ENCODE data around the gene FOXO3.

FOXO3 gene

DNA sequence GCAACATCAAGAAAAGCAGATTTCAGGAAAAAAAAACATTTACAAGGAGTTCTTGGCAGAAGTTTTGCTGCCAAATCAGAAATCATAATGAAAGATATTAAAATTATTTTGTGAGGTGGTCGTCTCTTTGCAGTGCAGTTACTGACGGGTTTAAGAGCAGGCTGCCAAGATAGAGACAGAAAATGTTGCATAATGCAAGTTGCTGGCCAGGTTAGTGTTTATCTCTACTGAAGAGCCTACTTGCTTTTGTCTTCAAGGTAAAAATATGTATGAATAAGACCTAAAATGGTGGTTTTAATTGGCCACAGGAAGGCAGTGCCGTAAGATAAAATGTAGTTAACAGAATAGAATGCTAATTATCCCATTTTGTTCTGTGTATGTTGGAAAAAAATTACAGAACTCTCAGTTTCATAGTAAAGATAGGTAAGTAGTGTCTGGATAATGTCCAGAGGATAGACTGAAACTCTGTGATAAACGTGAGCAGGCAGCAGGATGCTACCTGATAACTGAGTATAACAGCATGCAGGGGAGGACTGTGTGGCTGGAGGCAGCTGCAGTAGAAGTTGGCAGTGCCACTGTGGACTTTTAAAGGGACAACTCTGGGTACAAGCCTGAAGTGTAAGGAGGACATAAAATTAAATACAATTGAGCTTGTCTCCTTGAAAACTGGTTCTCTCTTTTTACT lies 13.9 kb downstream of the FOXO3 start:
- no peak for DNase-seq (ENCODE audit: low read depth in 3 of 3)

GRCh38 chr6:108575905-108576494 lies 15.3 kb downstream of the FOXO3 start:
- no peak for DNase-seq (ENCODE audit: low read depth in 3 of 3)

- DNase-seq (ENCODE audit: low read depth in 3 of 3) = no peak
Observed at GRCh38 chr6:108576709-108577108, 16.0 kb downstream of the FOXO3 start.

- no peak for DNase-seq (ENCODE audit: low read depth in 3 of 3)
Observed at GRCh38 chr6:108578166-108578565, 17.4 kb downstream of the FOXO3 start.

GRCh38 chr6:108578595-108579327 lies 18.0 kb downstream of the FOXO3 start:
- no peak for DNase-seq (ENCODE audit: low read depth in 3 of 3)

GRCh38 chr6:108579328-108579721 lies 18.6 kb downstream of the FOXO3 start:
- no peak for DNase-seq (ENCODE audit: low read depth in 3 of 3)

DNA sequence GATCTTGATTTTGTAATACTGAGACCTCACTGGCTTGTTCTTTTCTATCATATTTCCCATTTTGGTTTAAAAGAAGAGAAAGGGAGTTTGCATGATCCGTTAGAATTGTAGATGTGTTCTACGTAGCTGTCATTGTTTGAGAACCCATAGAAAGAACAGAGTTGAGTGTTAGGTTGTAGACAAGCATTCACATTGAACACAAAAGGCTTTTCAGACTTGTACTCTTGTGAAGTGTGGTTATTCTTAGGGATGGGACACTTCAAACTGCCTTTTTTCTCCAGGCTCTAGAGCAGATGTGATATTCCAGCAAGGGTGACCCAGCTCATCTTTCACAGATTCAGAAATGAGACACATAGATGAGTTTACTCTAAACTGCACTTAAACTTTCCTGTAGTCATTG lies 19.9 kb downstream of the FOXO3 start:
- no peak for DNase-seq (ENCODE audit: low read depth in 3 of 3)

- DNase-seq (ENCODE audit: low read depth in 3 of 3) = no peak
Observed at GRCh38 chr6:108581237-108581931, 20.7 kb downstream of the FOXO3 start.

GRCh38 chr6:108581932-108582475 lies 21.3 kb downstream of the FOXO3 start:
- no peak for DNase-seq (ENCODE audit: low read depth in 3 of 3)

DNA sequence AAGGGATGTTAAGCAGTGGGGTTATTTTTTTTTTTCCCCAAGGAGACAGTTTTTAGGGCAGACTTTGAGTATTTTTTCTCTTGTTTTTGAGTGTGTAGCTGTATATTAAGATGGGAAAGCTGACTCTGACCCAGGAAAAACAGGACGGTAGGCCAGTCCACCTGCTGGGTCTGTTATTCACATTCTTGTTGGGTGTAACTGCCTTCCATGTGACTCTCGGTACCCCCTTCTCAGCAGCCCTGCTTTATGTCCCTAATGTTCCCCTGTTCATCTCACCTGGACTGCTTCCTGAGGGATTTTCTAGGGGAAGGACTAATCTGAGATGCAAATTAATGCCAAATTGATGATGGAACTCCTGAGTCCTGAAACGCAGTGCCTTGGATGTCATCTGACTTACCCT lies 21.9 kb downstream of the FOXO3 start:
- DNase-seq (ENCODE audit: low read depth in 3 of 3) = no peak

GRCh38 chr6:108584323-108584722 lies 23.6 kb downstream of the FOXO3 start:
- no peak for DNase-seq (ENCODE audit: low read depth in 3 of 3)

DNA sequence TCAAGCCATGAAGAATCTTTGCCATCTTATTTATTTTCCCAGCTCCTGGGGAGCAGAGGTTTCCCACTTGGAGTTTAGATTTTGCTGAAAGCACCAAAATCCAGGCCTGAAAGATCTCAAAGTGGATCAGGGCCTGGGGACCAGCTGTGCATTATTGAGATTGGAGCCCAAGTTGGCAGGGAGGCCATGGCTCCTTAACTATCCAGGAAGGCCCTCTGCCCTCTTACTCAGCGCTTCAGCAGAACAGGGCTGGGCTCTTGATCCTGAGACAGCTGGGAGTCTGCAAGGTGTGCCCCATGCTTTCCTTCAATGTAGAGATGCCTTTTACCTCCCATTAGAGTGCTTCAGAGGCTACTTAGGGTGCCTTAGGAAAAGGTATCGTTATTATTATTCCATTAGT lies 24.6 kb downstream of the FOXO3 start:
- no peak for DNase-seq (ENCODE audit: low read depth in 3 of 3)

DNA sequence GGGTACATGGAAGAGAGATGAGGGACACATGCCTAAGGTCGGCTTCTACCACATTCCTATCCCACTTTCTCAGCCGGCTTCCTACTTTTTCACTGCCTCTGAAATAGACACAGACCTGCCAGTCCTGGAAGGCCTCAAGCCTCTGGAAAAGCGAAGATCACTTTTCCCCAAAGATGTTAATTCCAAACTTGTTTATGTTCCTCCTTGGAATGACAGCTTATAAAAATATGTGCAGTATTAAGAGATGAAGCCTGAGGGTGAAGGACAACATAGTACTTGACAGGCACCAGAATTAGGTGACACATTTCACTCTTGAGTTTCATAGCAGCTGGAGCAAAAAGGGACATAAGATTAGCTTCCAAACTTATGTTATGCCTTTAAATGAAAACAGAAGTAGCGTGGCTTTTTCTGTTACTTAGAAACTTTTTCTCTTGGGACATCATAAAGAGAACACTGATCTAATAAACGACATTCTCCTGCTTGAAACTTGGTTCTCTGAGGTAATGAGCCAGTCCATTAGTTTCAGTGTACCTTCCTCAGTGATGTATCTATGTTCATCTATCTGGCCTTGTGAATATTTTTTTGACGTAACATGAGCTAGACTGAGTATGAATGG lies 25.3 kb downstream of the FOXO3 start:
- DNase-seq (ENCODE audit: low read depth in 3 of 3) = no peak

DNA sequence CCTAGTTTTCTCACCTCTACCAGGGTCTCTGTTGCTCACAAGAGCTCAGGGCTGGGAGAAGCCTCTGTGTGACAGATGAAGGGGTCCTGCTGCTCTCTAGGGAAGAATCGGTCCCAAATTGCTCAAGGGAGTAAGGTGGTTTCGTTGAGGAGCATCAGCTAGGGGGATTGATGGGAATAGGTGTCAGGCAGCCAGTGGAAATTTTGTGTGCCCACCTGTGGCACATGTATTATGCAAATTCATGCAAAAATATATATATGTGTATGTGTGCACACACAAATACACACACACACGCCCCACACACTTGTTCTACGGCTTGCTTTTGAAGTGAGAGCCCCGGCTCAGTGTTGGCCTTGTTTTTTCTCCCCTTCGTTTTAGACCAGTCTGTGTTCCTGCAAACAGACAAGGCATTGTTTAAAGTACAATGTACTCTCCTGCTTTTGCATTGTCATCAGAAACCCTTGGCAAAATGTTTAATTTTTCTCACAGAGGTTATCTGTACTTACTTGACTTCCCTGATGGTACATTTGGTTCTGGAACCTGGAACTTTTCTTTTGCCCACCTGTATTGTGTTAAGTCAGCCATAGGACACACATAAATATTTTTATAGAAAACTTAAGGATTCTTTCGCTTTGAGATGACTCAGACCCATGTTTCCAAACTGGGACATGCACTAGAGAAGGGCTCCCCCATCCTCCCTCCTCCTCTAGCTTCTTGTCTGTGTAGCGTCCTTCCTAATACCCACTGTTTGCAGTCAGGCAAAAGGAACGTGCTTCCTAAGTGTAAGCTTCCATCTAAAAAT lies 26.7 kb downstream of the FOXO3 start:
- no peak for DNase-seq (ENCODE audit: low read depth in 3 of 3)

GRCh38 chr6:108588586-108588985 lies 27.9 kb downstream of the FOXO3 start:
- no peak for DNase-seq (ENCODE audit: low read depth in 3 of 3)

DNA sequence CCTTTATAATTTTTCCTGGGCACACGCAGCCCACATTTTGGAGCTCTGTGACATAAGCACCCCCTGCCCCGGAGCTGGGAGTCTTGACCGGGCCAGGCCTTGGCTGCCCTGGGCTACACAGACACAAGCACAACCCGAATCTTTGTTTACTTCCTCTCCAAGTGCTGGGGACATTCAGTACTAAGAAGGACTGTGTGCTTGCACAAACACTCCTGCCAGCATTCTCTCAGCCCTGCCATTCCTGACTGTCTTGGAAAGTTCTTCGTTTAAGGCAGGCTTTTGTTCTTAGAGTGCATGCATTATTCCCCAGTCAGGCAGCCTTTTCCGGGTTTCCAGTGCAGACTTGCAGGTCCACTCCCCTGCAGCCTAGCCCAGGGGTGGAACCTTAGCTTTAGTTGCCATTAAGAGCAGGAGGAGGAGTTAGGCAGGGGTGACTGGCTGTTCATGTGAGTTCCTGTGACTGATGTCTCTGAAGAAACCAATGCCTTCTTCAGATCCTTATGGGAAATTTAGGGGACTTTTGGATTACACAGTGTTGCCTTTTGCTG lies 28.6 kb downstream of the FOXO3 start:
- DNase-seq (ENCODE audit: low read depth in 3 of 3) = no peak

GRCh38 chr6:108591040-108591816 lies 30.5 kb downstream of the FOXO3 start:
- DNase-seq (ENCODE audit: low read depth in 3 of 3) = no peak

DNA sequence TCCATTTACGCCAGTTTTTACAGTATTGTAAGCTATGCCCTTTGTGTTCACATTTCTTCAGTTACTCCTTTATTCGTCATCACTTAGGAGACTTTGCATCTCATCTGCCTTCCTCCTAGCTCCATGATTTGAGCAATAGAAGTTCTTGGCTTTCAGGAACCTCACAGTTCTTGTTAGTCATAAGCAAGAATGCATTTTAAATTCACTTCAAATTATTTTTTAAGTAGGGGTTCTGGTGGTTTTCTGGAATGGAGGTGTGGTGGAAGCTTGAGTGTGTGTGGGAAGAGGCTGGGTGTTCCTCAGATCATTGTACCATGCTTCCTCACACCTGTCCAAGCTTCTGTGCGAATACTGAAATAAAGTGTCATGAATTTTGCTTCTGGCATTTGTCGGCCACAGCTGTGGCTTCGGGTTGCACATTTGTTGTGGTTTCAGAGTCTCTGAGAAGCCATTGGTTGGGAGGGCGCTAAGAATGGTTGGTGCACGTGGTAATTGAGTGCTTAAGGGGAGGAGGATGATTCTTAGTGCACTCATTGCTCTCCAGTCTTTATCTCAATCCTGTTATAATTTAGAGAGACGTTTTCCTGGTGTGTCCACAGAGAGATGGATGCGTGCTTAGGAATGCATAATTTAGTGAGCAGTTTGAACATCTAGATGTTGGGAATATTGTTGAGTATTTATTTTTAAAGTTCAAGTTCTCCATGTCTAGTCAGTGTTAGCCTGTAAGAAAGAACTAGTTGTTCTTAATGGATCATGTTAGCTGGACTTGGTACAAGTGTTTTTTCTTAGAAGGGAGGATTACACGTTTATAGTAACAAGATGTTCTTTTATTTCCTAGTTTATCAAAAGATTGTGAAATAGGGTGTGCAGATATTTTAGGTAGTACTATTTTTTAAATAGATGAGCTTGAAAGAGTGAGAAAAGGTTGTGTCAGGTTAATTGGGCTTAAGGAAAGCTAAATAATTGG lies 31.9 kb downstream of the FOXO3 start:
- DNase-seq (ENCODE audit: low read depth in 3 of 3) = peak in 2 of 3 experiments; percentile 15 to 20

DNA sequence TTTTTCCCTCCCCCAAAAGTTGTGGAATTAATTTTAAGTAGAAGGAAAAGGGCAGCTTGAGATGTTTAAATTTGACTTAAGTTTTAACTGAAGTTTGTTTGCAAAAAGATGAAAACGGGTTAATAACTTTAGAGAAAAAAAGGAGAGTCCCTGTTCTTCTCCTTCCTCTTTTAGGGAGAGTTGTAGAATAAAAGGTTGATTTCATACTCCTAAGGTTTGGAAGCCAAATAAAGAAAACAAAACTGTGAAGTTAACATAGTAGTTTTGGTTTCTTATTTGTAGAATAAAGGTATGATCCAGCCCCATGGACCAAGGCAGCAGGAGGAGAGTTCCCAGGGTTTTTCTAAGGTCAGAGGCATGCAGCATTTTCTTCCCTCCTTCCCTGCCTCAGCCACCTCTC lies 33.4 kb downstream of the FOXO3 start:
- DNase-seq (ENCODE audit: low read depth in 3 of 3) = no peak

All from stimulated activated CD4-positive, alpha-beta T cell treated with anti-CD3 and anti-CD28 coated beads, TNF-alpha, amount 100 ng/mL, for 24 hours (primary cell).